ENCODE measurements around the gene SCARB1.

SCARB1 gene

GRCh38 chr12:124870515-124870914 lies 6.9 kb upstream of the SCARB1 start:
- TF ChIP-seq, protein P1, sequence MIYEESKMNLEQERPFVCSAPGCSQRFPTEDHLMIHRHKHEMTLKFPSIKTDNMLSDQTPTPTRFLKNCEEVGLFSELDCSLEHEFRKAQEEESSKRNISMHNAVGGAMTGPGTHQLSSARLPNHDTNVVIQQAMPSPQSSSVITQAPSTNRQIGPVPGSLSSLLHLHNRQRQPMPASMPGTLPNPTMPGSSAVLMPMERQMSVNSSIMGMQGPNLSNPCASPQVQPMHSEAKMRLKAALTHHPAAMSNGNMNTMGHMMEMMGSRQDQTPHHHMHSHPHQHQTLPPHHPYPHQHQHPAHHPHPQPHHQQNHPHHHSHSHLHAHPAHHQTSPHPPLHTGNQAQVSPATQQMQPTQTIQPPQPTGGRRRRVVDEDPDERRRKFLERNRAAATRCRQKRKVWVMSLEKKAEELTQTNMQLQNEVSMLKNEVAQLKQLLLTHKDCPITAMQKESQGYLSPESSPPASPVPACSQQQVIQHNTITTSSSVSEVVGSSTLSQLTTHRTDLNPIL (CRISPR knock-in tag; IDR thresholded peaks at IDR 0.05; ENCODE audit: low read depth): no peak
- TF ChIP-seq ZFP30 (CRISPR knock-in tag; IDR thresholded peaks at IDR 0.05) (no peak), ZNF8 (CRISPR knock-in tag; IDR thresholded peaks at IDR 0.05) (no peak)
- ATAC-seq: no peak

DNA sequence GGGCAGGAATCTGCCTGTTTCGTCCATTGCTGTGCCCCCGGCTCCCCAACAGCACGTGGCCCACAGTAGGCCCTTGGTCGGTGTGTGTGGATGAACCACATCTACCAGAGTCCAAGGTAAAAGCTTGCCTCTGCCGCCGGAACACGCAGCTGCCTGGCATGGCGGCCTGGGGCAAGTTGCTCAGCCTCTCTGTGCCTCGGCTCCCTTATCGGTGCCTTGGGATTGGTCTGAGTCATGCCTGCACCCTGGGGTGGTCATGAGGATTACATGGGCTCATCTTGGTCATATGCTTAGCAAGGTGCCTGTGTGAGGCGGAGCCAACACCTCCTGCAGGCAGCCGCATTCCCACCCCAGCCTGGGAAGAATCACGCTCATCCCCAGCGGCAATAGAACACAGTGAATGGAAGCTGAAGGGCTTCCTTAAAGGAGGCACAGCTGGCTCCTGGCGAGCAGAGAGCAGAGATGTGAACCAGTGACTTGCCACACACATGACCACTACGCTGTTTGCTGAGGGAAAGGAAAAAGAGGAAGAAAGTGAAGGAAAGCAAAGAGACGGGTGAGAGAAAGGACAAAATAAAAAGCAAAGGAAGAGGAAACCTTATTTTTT lies 5.5 kb upstream of the SCARB1 start:
- TF ChIP-seq SNAI2 (CRISPR knock-in tag; IDR thresholded peaks at IDR 0.05) (no peak), BACH2 (CRISPR knock-in tag; IDR thresholded peaks at IDR 0.05; ENCODE audit: borderline replicate concordance) (no peak), TCF4 (CRISPR knock-in tag; IDR thresholded peaks at IDR 0.05; ENCODE audit: borderline replicate concordance) (no peak), CSDC2 (CRISPR knock-in tag; IDR thresholded peaks at IDR 0.05) (no peak), ZC3H10 (CRISPR knock-in tag; IDR thresholded peaks at IDR 0.05) (no peak), TOX (CRISPR knock-in tag; IDR thresholded peaks at IDR 0.05; ENCODE audit: borderline replicate concordance) (no peak), ZFP3 (CRISPR knock-in tag; IDR thresholded peaks at IDR 0.05) (no peak)
- TF ChIP-seq, protein P1 (CRISPR knock-in tag; IDR thresholded peaks at IDR 0.05; ENCODE audit: low read depth): no peak
- ATAC-seq: no peak

DNA sequence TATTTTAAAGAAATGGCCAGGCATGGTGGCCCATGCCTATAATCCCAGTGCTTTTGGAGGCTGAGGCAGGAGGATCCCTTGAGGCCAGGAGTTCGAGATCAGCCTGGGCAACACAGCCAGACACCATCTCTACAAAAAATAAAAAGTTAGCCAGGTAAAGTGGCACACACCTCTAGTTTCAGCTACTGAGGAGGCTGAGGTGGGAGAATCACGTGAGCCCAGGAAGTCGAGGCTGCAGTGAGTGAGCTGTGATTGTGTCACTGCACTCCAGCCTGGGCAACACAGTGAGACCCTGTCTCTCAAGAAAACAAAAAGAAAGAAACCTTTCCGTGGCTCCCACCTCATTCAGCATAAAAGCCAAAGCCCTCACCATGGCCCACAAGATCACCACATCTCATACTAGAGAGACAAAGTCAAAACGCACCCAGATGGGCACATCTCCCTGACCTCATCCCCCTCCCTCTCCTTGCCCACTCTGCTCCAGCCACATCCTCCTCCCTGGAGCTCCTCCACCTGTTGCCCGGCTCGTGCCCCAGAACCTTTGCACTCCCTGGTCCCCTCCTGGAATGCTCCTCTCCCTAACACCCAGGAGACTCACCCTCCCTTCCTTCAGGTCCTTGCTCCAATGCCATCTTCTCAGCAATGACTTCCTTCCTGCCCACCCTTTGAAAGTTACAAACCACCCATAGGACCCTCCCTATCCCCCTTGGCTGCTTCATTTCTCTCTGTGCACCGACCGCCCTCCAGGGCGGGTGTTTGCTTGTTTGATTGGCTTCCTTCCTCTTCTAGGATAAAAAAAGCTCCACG lies 4.8 kb upstream of the SCARB1 start:
- no peak for ATAC-seq
- TF ChIP-seq CSDC2 (CRISPR knock-in tag; IDR thresholded peaks at IDR 0.05) (no peak), ZFP30 (CRISPR knock-in tag; IDR thresholded peaks at IDR 0.05) (no peak), ZFP3 (CRISPR knock-in tag; IDR thresholded peaks at IDR 0.05) (no peak), ZNF70 (CRISPR knock-in tag; IDR thresholded peaks at IDR 0.05) (no peak), PATZ1 (CRISPR knock-in tag; IDR thresholded peaks at IDR 0.05; ENCODE audit: borderline replicate concordance) (no peak), ZNF565 (CRISPR knock-in tag; conservative IDR thresholded peaks at IDR 0.05; ENCODE audit: low read depth) (no peak), ISL1 (CRISPR knock-in tag; IDR thresholded peaks at IDR 0.05) (no peak), TCF4 (CRISPR knock-in tag; IDR thresholded peaks at IDR 0.05; ENCODE audit: borderline replicate concordance) (no peak), BACH2 (CRISPR knock-in tag; IDR thresholded peaks at IDR 0.05; ENCODE audit: borderline replicate concordance) (no peak), RARB (CRISPR knock-in tag; IDR thresholded peaks at IDR 0.05) (no peak), GLIS3 (CRISPR knock-in tag; IDR thresholded peaks at IDR 0.05) (no peak), ARNTL (CRISPR knock-in tag; IDR thresholded peaks at IDR 0.05; ENCODE audit: borderline replicate concordance, low read depth) (no peak), ZC3H10 (CRISPR knock-in tag; IDR thresholded peaks at IDR 0.05) (no peak), SNAI2 (CRISPR knock-in tag; IDR thresholded peaks at IDR 0.05) (no peak), CSRNP3 (CRISPR knock-in tag; IDR thresholded peaks at IDR 0.05) (no peak), ZNF8 (CRISPR knock-in tag; IDR thresholded peaks at IDR 0.05) (no peak), OSR1 (CRISPR knock-in tag; IDR thresholded peaks at IDR 0.05) (no peak), TOX (CRISPR knock-in tag; IDR thresholded peaks at IDR 0.05; ENCODE audit: borderline replicate concordance) (no peak)
- TF ChIP-seq, protein P2, sequence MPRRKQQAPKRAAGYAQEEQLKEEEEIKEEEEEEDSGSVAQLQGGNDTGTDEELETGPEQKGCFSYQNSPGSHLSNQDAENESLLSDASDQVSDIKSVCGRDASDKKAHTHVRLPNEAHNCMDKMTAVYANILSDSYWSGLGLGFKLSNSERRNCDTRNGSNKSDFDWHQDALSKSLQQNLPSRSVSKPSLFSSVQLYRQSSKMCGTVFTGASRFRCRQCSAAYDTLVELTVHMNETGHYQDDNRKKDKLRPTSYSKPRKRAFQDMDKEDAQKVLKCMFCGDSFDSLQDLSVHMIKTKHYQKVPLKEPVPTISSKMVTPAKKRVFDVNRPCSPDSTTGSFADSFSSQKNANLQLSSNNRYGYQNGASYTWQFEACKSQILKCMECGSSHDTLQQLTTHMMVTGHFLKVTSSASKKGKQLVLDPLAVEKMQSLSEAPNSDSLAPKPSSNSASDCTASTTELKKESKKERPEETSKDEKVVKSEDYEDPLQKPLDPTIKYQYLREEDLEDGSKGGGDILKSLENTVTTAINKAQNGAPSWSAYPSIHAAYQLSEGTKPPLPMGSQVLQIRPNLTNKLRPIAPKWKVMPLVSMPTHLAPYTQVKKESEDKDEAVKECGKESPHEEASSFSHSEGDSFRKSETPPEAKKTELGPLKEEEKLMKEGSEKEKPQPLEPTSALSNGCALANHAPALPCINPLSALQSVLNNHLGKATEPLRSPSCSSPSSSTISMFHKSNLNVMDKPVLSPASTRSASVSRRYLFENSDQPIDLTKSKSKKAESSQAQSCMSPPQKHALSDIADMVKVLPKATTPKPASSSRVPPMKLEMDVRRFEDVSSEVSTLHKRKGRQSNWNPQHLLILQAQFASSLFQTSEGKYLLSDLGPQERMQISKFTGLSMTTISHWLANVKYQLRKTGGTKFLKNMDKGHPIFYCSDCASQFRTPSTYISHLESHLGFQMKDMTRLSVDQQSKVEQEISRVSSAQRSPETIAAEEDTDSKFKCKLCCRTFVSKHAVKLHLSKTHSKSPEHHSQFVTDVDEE (CRISPR knock-in tag; IDR thresholded peaks at IDR 0.05): no peak
